ENCODE results near the gene HUNK.

Gene HUNK

DNA sequence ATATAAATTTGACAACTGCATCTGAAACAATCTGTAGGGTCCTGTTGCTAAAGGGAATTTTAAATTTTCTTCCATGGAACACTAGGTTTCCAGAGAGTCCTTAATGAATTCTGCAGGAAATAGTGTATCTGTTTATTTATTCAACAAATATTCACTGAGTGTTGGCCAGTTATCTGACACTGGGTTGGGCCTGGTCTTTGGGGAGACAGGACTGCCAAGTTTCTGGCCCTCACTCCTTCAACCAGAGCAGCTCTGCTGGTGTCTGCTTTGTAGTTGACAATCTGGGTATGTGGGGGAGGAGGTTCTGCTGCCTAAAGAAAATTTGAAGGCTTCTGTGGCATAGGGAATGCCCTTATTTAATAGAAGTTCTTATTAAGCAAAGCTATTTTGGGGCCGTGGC, 26.1 kb upstream of the HUNK start:
- TF ChIP-seq TAF1 (IDR thresholded peaks at IDR 0.05; ENCODE audit: borderline replicate concordance, insufficient read depth, low read length) (no peak), POLR2AphosphoS5 (IDR thresholded peaks at IDR 0.05; ENCODE audit: low read depth, low read length) (no peak), SIN3A (IDR thresholded peaks at IDR 0.05; ENCODE audit: borderline replicate concordance, insufficient read depth, low read length) (no peak), FOXP2 (optimal IDR thresholded peaks at IDR 0.05; ENCODE audit: borderline replicate concordance, extremely low read depth, extremely low read length, insufficient read depth) (no peak)
- TF ChIP-seq, protein P1, sequence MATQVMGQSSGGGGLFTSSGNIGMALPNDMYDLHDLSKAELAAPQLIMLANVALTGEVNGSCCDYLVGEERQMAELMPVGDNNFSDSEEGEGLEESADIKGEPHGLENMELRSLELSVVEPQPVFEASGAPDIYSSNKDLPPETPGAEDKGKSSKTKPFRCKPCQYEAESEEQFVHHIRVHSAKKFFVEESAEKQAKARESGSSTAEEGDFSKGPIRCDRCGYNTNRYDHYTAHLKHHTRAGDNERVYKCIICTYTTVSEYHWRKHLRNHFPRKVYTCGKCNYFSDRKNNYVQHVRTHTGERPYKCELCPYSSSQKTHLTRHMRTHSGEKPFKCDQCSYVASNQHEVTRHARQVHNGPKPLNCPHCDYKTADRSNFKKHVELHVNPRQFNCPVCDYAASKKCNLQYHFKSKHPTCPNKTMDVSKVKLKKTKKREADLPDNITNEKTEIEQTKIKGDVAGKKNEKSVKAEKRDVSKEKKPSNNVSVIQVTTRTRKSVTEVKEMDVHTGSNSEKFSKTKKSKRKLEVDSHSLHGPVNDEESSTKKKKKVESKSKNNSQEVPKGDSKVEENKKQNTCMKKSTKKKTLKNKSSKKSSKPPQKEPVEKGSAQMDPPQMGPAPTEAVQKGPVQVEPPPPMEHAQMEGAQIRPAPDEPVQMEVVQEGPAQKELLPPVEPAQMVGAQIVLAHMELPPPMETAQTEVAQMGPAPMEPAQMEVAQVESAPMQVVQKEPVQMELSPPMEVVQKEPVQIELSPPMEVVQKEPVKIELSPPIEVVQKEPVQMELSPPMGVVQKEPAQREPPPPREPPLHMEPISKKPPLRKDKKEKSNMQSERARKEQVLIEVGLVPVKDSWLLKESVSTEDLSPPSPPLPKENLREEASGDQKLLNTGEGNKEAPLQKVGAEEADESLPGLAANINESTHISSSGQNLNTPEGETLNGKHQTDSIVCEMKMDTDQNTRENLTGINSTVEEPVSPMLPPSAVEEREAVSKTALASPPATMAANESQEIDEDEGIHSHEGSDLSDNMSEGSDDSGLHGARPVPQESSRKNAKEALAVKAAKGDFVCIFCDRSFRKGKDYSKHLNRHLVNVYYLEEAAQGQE (IDR thresholded peaks at IDR 0.05; ENCODE audit: insufficient read depth in 1 of 2, low read depth in 2 of 2, low read length in 2 of 2): no peak

DNA sequence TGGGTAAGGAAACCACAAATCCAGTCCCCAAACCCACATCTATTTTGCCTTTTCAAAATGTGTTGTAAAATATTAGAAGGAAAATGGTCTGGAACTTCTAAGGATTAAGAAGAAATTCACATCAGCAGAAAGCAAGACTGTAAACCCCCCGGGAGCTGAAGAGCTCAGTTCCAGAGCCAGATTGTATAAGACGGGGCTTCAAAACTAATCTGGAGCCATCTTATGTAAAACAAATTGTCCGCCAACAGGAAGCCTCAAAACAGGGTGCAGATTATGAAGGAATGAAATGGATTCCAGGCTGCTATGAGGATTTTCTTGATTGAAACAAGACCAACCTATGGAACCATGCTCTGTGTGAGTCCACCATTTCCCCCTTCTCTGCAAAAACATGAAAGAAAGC, 25.1 kb upstream of the HUNK start:
- TF ChIP-seq FOXP2 (optimal IDR thresholded peaks at IDR 0.05; ENCODE audit: borderline replicate concordance, extremely low read depth, extremely low read length, insufficient read depth) (no peak), SIN3A (IDR thresholded peaks at IDR 0.05; ENCODE audit: borderline replicate concordance, insufficient read depth, low read length) (no peak), POLR2AphosphoS5 (IDR thresholded peaks at IDR 0.05; ENCODE audit: low read depth, low read length) (no peak), TAF1 (IDR thresholded peaks at IDR 0.05; ENCODE audit: borderline replicate concordance, insufficient read depth, low read length) (no peak)
- TF ChIP-seq, protein P1 (IDR thresholded peaks at IDR 0.05; ENCODE audit: insufficient read depth in 1 of 2, low read depth in 2 of 2, low read length in 2 of 2): no peak

- TF ChIP-seq SIN3A (IDR thresholded peaks at IDR 0.05; ENCODE audit: borderline replicate concordance, insufficient read depth, low read length) (no peak), TAF1 (IDR thresholded peaks at IDR 0.05; ENCODE audit: borderline replicate concordance, insufficient read depth, low read length) (no peak), POLR2AphosphoS5 (IDR thresholded peaks at IDR 0.05; ENCODE audit: low read depth, low read length) (no peak), FOXP2 (optimal IDR thresholded peaks at IDR 0.05; ENCODE audit: borderline replicate concordance, extremely low read depth, extremely low read length, insufficient read depth) (no peak)
- TF ChIP-seq, protein P1 (IDR thresholded peaks at IDR 0.05; ENCODE audit: insufficient read depth in 1 of 2, low read depth in 2 of 2, low read length in 2 of 2): no peak
Observed at GRCh38 chr21:31848326-31848985, 24.4 kb upstream of the HUNK start.

- no peak for TF ChIP-seq TAF1 (IDR thresholded peaks at IDR 0.05; ENCODE audit: borderline replicate concordance, insufficient read depth, low read length)
Observed at GRCh38 chr21:31850886-31851285, 21.9 kb upstream of the HUNK start.

DNA sequence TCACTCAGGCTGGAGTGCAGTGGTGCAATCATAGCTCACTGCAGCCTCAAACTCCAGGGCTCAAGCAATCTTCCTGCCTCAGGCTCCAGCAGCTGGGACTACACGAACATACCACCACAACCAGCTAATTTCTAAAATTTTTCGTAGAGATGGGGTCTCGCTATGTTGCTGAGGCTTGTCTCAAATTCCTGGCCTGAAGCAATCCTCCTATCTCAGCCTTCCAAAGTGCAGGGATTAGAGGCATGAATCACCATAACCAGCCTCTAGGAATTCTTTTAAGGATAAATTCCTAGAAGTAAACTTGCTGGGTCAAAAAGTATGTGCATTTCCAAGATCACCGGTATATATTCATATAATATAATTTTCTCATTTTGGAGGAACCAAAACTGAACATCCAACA, 17.6 kb upstream of the HUNK start:
- TF ChIP-seq TAF1 (IDR thresholded peaks at IDR 0.05; ENCODE audit: borderline replicate concordance, insufficient read depth, low read length) (no peak), SIN3A (IDR thresholded peaks at IDR 0.05; ENCODE audit: borderline replicate concordance, insufficient read depth, low read length) (no peak), POLR2AphosphoS5 (IDR thresholded peaks at IDR 0.05; ENCODE audit: low read depth, low read length) (no peak), FOXP2 (optimal IDR thresholded peaks at IDR 0.05; ENCODE audit: borderline replicate concordance, extremely low read depth, extremely low read length, insufficient read depth) (no peak)
- TF ChIP-seq, protein P1 (IDR thresholded peaks at IDR 0.05; ENCODE audit: insufficient read depth in 1 of 2, low read depth in 2 of 2, low read length in 2 of 2): no peak
